Tibial nerve (tissue), 4 donors: ENCODE results near the gene PPP4R3A.

ENCODE experiments used
- CTCF ChIP-seq, 5 experiments: fragments of 200-600 bp in 3 of 5; fragments of 450-650 bp in 2 of 5; sonication (generic) in 3 of 5; IDR thresholded peaks; one replicate each; pipeline ENCODE4 v1.5.1; 2016 to 2019; ENCODE audit warnings: antibody characterized with exemption in 5 of 5, mild to moderate bottlenecking in 3 of 5, moderate library complexity in 2 of 5
- EP300 ChIP-seq, 2 donors: sonication (generic); formaldehyde crosslinking; IDR thresholded peaks; one replicate each; pipeline ENCODE4 v1.6.1; 2017; ENCODE audit warnings: antibody characterized with exemption in 2 of 2, mild to moderate bottlenecking in 1 of 2
- POLR2A ChIP-seq, 2 donors: fragments of 450-650 bp; IDR thresholded peaks; one replicate each; pipeline ENCODE4 v1.6.1; 2017; ENCODE audit warnings: antibody characterized with exemption in 2 of 2, mild to moderate bottlenecking in 2 of 2, moderate library complexity in 2 of 2

GRCh38 chr14:91429385-91429784, 80.7 kb downstream of the PPP4R3A start:
- TF ChIP-seq CTCF (IDR thresholded peaks at IDR 0.05) = no peak
- no peak for TF ChIP-seq POLR2A (IDR thresholded peaks at IDR 0.05)
- no peak for TF ChIP-seq EP300 (IDR thresholded peaks at IDR 0.05)
